ENCODE results near the gene SLC25A17.
"Not testable (repeated sequence)": the region's sequence is repeated elsewhere in the genome, so short reads cannot be mapped to it uniquely, and the experiment has no call there.

SLC25A17 gene

GRCh38 chr22:40720538-40721256 lies 98.4 kb downstream of the SLC25A17 start:
- no peaks in the 10 kb centered on the region for H3K9me3 ChIP-seq (ENCODE audit: severe bottlenecking)
- no peaks in the 10 kb centered on the region for H3K27me3 ChIP-seq (ENCODE audit: insufficient read depth, poor library complexity, severe bottlenecking)
- H3K4me3 ChIP-seq (ENCODE audit: severe bottlenecking): no peak overlapping the region
- no peaks in the 10 kb centered on the region for H3K4me1 ChIP-seq (ENCODE audit: insufficient read depth, poor library complexity, severe bottlenecking)
- H3K27ac ChIP-seq (ENCODE audit: poor library complexity, severe bottlenecking): no peak overlapping the region
- H3K36me3 ChIP-seq (ENCODE audit: low read depth): no peaks in the 10 kb centered on the region
- ATAC-seq (ENCODE audit: low read depth) (no peak), DNase-seq (ENCODE audit: low spot score) (no peak)
- TF ChIP-seq CTCF (IDR thresholded peaks at IDR 0.05; ENCODE audit: poor library complexity, severe bottlenecking): no peak

DNA sequence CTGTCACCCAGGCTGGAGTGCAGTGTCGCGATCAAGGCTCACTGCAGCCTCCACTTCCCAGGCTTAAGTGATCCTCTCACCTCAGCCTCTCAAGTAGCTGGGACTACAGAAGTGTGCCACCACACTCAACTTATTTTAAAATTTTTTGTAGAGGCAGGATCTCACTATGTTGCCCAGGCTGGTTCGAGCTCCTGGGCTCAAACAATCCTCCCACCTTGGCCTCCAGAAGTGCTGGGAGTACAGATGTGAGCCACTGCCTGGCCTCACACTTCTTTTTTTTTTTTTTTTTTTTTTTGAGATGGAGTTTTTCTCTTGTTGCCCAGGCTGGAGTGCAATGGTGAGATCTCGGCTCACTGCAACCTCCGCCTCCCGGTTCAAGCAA lies 99.0 kb downstream of the SLC25A17 start:
- not testable (repeated sequence) for H3K36me3 ChIP-seq (ENCODE audit: low read depth); DNase-seq (ENCODE audit: low spot score); H3K4me3 ChIP-seq (ENCODE audit: severe bottlenecking); H3K4me1 ChIP-seq (ENCODE audit: insufficient read depth, poor library complexity, severe bottlenecking); H3K27ac ChIP-seq (ENCODE audit: poor library complexity, severe bottlenecking); ATAC-seq (ENCODE audit: low read depth); H3K27me3 ChIP-seq (ENCODE audit: insufficient read depth, poor library complexity, severe bottlenecking); H3K9me3 ChIP-seq (ENCODE audit: severe bottlenecking)

All from RWPE2 (cell line).